GM03348 (cell line): ENCODE measurements around the gene FRMD7.

Source experiments
- DNase-seq: peaks from one replicate; pipeline ENCODE4 v3.0.0; 2012; ENCODE audit warnings: low spot score

Gene FRMD7

GRCh38 chrX:132033166-132033565, 94.7 kb downstream of the FRMD7 start:
- DNase-seq: no peak

GRCh38 chrX:132031867-132032266, 96.0 kb downstream of the FRMD7 start:
- no peak for DNase-seq

GRCh38 chrX:132030264-132030663, 97.6 kb downstream of the FRMD7 start:
- DNase-seq: no peak
